A673 (cell line): ENCODE data around the gene PGAP3. TPM values are rescaled to one million over a fixed set of nuclear protein-coding genes. Genes with fewer than 3 reads are reported as not detected.

Experiments
- BruUV-seq: library from RNA; stranded (reverse); fragments of 400-500 nt; replicated peaks from 2 replicates; lab custom pipeline; 2021; lab: Mats Ljungman, UMichigan
- CTCF ChIA-PET: fragments of 300-600 bp; sonication (Branson Sonifier 250); formaldehyde crosslinking; loops from one replicate; lab custom pipeline; 2022; ENCODE audit warnings: antibody characterized with exemption; lab: Charles Lee
- POLR2A ChIA-PET: fragments of 300-600 bp; sonication (Branson Sonifier 250); formaldehyde crosslinking; loops from one replicate; lab custom pipeline; 2022; ENCODE audit warnings: antibody characterized with exemption; ENCODE audit not compliant: low non-redundant PET; lab: Charles Lee
- DNase-seq: peaks from one replicate; pipeline ENCODE4 v3.0.0-alpha.2; 2015; ENCODE audit warnings: low spot score
- H3K27ac ChIP-seq: fragments of 200-600 bp; sonication (generic); 2 replicates; pipeline ENCODE4 v1.5.1; 2016; ENCODE audit warnings: mixed run types, low read depth, mild to moderate bottlenecking, mixed read lengths, antibody characterized with exemption, low read length; ENCODE audit not compliant: poor library complexity, severe bottlenecking
- H3K27me3 ChIP-seq: fragments of 200-600 bp; sonication (generic); replicated peaks from 2 replicates; pipeline ENCODE4 v1.6.1; 2017; ENCODE audit warnings: mixed run types, low read depth, mild to moderate bottlenecking, mixed read lengths, antibody characterized with exemption, low read length; ENCODE audit not compliant: insufficient read depth, poor library complexity
- H3K36me3 ChIP-seq: fragments of 200-600 bp; sonication (generic); 2 replicates; pipeline ENCODE4 v1.6.1; 2016; ENCODE audit warnings: mixed run types, mild to moderate bottlenecking, mixed read lengths, antibody characterized with exemption, low read length; ENCODE audit not compliant: insufficient read depth, poor library complexity, severe bottlenecking
- H3K4me1 ChIP-seq: fragments of 200-600 bp; sonication (generic); 2 replicates; pipeline ENCODE4 v1.6.1; 2017; ENCODE audit warnings: mixed run types, mild to moderate bottlenecking, mixed read lengths, antibody characterized with exemption, low read length; ENCODE audit not compliant: insufficient read depth, poor library complexity, severe bottlenecking
- H3K4me3 ChIP-seq: fragments of 200-600 bp; sonication (generic); 2 replicates; pipeline ENCODE4 v1.5.1; 2016; ENCODE audit warnings: low read depth, mixed run types, mild to moderate bottlenecking, mixed read lengths, low read length; ENCODE audit not compliant: poor library complexity, severe bottlenecking
- H3K9me3 ChIP-seq: fragments of 200-600 bp; sonication (generic); 2 replicates; pipeline ENCODE4 v1.6.1; 2016; ENCODE audit warnings: mixed run types, low read depth, mild to moderate bottlenecking, mixed read lengths, antibody characterized with exemption, low read length; ENCODE audit not compliant: poor library complexity, severe bottlenecking
- EZH2 ChIP-seq: fragments of 200-600 bp; sonication (generic); IDR thresholded peaks from 2 replicates; pipeline ENCODE4 v1.6.1; 2017; ENCODE audit warnings: borderline replicate concordance, low read depth, mild to moderate bottlenecking, mixed read lengths, antibody characterized with exemption, low read length; ENCODE audit not compliant: poor library complexity, severe bottlenecking
- intact Hi-C: fragments of 100-400 bp; cut with micrococcal nuclease; formaldehyde crosslinking; loops from one replicate; pipeline ENCODE4 v1.10.0; 2022; ENCODE audit not compliant: unreplicated experiment
- total RNA-seq: library from RNA; stranded (reverse); gene quantifications from 2 replicates; pipeline ENCODE4 v1.2.3, GENCODE V29; 2021
- TF ChIP-seq, protein P1 (sequence below): fragments of 300-800, 200-600 bp; sonication (generic); conservative IDR thresholded peaks from 2 replicates; pipeline ENCODE4 v1.5.1; 2017; ENCODE audit warnings: low read depth, mild to moderate bottlenecking, antibody characterized with exemption, low read length, moderate library complexity, mixed read lengths

PGAP3 gene
- total RNA-seq, 1 experiment from 2014 or later: 3.6 TPM

DNA sequence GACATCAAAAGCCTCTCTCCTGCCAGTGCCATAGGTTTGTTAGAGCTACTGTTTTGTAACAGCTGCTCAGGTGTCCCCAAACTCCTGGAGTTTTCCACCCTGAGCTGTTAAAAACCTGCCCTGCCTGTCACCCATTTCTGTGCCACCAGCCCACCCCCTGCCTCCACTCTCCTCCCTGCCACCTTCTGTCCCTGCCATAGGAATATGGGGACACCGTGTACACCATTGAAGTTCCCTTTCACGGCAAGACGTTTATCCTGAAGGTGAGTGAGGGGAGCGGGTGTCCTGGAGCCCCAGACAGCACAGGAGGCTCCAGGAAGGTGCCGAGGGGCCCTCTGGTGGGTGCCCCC is 27.9 kb downstream of the PGAP3 start:
- Histone ChIP-seq H3K9me3 (no peaks in the 10 kb centered on the region), H3K27ac (no peak overlapping the region), H3K4me3 (no peak overlapping the region), H3K36me3 (no peaks in the 10 kb centered on the region), H3K27me3 (no peaks in the 10 kb centered on the region), H3K4me1 (no peaks in the 10 kb centered on the region)
- CTCF ChIA-PET: interaction anchor here (0.7 kb wide), 1 partner anchor 286 kb away, joined by 4 read pairs; no protein-coding TSS in a partner anchor
- TF ChIP-seq EZH2: no peak
- TF ChIP-seq, protein P1, sequence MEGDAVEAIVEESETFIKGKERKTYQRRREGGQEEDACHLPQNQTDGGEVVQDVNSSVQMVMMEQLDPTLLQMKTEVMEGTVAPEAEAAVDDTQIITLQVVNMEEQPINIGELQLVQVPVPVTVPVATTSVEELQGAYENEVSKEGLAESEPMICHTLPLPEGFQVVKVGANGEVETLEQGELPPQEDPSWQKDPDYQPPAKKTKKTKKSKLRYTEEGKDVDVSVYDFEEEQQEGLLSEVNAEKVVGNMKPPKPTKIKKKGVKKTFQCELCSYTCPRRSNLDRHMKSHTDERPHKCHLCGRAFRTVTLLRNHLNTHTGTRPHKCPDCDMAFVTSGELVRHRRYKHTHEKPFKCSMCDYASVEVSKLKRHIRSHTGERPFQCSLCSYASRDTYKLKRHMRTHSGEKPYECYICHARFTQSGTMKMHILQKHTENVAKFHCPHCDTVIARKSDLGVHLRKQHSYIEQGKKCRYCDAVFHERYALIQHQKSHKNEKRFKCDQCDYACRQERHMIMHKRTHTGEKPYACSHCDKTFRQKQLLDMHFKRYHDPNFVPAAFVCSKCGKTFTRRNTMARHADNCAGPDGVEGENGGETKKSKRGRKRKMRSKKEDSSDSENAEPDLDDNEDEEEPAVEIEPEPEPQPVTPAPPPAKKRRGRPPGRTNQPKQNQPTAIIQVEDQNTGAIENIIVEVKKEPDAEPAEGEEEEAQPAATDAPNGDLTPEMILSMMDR: no peak
- BruUV-seq: no TSS peak
- DNase-seq: no peak
- intact Hi-C loops: no loop called here
- POLR2A ChIA-PET: no interaction called here

GRCh38 chr17:39659279-39660010 is 28.4 kb downstream of the PGAP3 start:
- no peaks in the 10 kb centered on the region for H3K36me3 ChIP-seq
- H3K4me1 ChIP-seq: no peaks in the 10 kb centered on the region
- DNase-seq: no peak
- POLR2A ChIA-PET: no interaction called here
- CTCF ChIA-PET: interaction anchor here (0.7 kb wide), 1 partner anchor 286 kb away, joined by 4 read pairs; no protein-coding TSS in a partner anchor
- H3K4me3 ChIP-seq: no peak overlapping the region
- H3K27ac ChIP-seq: no peak overlapping the region
- H3K27me3 ChIP-seq: no peaks in the 10 kb centered on the region
- TF ChIP-seq, protein P1: no peak
- no peak for TF ChIP-seq EZH2
- no TSS peak for BruUV-seq
- intact Hi-C loops: no loop called here
- no peaks in the 10 kb centered on the region for H3K9me3 ChIP-seq

- no peak overlapping the region for H3K4me3 ChIP-seq
- DNase-seq: no peak
- CTCF ChIA-PET: no interaction called here
- H3K9me3 ChIP-seq: no peaks in the 10 kb centered on the region
- no peaks in the 10 kb centered on the region for H3K27me3 ChIP-seq
- no peaks in the 10 kb centered on the region for H3K36me3 ChIP-seq
- no peak overlapping the region for H3K27ac ChIP-seq
- intact Hi-C loops: no loop called here
- POLR2A ChIA-PET: interaction anchor here (0.7 kb wide), 1 partner anchor 584 kb away, joined by 3 read pairs; no protein-coding TSS in a partner anchor
- TF ChIP-seq, protein P1: no peak
- no TSS peak for BruUV-seq
- H3K4me1 ChIP-seq: no peaks in the 10 kb centered on the region
Measured at GRCh38 chr17:39658760-39659159, 29.1 kb downstream of the PGAP3 start.
